Lower leg skin (tissue), 4 donors: ENCODE results near the gene MTIF3. TPM values are rescaled to one million over a fixed set of nuclear protein-coding genes. Genes with fewer than 3 reads are reported as not detected.

Experiments used
- DNase-seq, 2 donors: peaks; one replicate each; pipeline ENCODE4 v3.0.0-alpha.2; 2019; ENCODE audit warnings: low spot score in 2 of 2
- H3K4me3 ChIP-seq: fragments of 200-600 bp; sonication (generic); 2 replicates; pipeline ENCODE4 v1.5.1; 2017; ENCODE audit warnings: mild to moderate bottlenecking, low read depth; ENCODE audit not compliant: poor library complexity, severe bottlenecking
- POLR2A ChIP-seq, 2 donors: fragments of 450-650 bp; IDR thresholded peaks; one replicate each; pipeline ENCODE4 v1.6.1; 2016 to 2017; ENCODE audit warnings: antibody characterized with exemption in 2 of 2, mild to moderate bottlenecking in 1 of 2, moderate library complexity in 1 of 2
- WGBS, 2 donors: methylation state at CpG; one replicate each; pipeline ENCODE4 v1.1.5; 2018; 5-methylcytosine and 5-hydroxymethylcytosine counted together
- intact Hi-C: fragments of 100-400 bp; cut with DNase I; formaldehyde crosslinking; loops from one replicate; pipeline ENCODE4 v1.15.0; 2023; ENCODE audit warnings: low total_unique reads
- total RNA-seq, 4 donors: library from RNA; depleted of rRNA; stranded (reverse); fragments of >200 nt; gene quantifications; one replicate each; pipeline ENCODE4 v1.1.0, GENCODE V29; 2016
- TF ChIP-seq, protein P1 (sequence below), 3 donors: fragments of 450-650 bp; IDR thresholded peaks; one replicate each; pipeline ENCODE4 v1.5.1; 2016; ENCODE audit warnings: antibody characterized with exemption in 3 of 3, mild to moderate bottlenecking in 3 of 3, moderate library complexity in 2 of 3

MTIF3 gene
- total RNA-seq, 4 donors from 2014 or later: 46.1 to 98.1 (median 70.8) TPM

DNA sequence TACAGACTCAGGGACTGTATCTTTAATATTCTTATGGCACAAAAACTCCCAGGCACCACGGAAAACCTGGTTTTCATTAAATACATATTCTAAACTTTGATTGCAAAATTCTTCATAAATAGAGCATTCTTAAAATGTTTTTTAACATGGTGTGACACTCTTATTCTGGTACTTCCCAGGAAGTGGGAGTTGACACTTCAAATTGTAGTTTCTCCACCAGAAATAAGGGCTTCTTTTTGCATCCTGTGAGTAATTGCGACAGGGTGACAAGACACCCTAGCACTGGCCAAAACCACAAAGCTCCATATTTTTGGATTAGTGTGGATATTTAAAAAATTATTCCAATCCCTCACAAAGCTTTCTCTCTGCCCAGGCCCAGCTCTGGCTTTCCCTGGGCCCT lies 43.6 kb upstream of the MTIF3 start:
- no peak for TF ChIP-seq POLR2A (IDR thresholded peaks at IDR 0.05)
- TF ChIP-seq, protein P1, sequence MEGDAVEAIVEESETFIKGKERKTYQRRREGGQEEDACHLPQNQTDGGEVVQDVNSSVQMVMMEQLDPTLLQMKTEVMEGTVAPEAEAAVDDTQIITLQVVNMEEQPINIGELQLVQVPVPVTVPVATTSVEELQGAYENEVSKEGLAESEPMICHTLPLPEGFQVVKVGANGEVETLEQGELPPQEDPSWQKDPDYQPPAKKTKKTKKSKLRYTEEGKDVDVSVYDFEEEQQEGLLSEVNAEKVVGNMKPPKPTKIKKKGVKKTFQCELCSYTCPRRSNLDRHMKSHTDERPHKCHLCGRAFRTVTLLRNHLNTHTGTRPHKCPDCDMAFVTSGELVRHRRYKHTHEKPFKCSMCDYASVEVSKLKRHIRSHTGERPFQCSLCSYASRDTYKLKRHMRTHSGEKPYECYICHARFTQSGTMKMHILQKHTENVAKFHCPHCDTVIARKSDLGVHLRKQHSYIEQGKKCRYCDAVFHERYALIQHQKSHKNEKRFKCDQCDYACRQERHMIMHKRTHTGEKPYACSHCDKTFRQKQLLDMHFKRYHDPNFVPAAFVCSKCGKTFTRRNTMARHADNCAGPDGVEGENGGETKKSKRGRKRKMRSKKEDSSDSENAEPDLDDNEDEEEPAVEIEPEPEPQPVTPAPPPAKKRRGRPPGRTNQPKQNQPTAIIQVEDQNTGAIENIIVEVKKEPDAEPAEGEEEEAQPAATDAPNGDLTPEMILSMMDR (IDR thresholded peaks at IDR 0.05): no peak
- H3K4me3 ChIP-seq: no peak overlapping the region
- intact Hi-C loops: no loop called here
- WGBS, 2 donors: 52 to 60% methylated on average over 2 of the region's 2 CpGs
- DNase-seq: no peak

- intact Hi-C loops: no loop called here
- WGBS, 2 donors: 61 to 70% methylated on average over 1 of the region's 1 CpG
Measured at GRCh38 chr13:27489456-27489855, 39.1 kb upstream of the MTIF3 start.

DNA sequence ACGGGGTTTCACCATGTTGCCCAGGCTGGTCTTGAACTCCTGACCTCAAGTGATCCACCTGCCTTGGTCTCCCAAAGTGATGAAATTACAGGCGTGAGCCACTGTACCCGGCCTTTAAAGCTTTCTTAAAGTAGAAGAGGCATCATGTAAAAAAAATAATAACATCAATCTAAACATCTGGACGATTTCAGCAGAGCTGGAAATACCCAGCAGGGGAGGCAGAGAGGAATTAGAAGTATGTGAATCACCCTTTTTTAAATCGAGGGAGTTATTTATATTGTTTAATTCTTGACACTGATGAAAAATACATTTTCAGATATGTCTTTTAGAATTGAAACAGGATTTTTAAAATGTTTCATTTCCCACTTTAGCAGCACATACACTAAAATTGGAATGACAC lies 37.4 kb upstream of the MTIF3 start:
- intact Hi-C loops: no loop called here
- 26 to 34% methylated on average over 5 of the region's 5 CpGs for WGBS, 2 donors
- no peak overlapping the region for H3K4me3 ChIP-seq
- no peak for DNase-seq
- TF ChIP-seq, protein P1 (IDR thresholded peaks at IDR 0.05): no peak
- no peak for TF ChIP-seq POLR2A (IDR thresholded peaks at IDR 0.05)

More at GRCh38 chr13:27489456-27489855, 39.1 kb upstream of the MTIF3 start:
- TF ChIP-seq, protein P1 (IDR thresholded peaks at IDR 0.05): no peak
- TF ChIP-seq POLR2A (IDR thresholded peaks at IDR 0.05): no peak
- no peak overlapping the region for H3K4me3 ChIP-seq
- peak in 1 of 2 donors; percentile 7 for DNase-seq

DNA sequence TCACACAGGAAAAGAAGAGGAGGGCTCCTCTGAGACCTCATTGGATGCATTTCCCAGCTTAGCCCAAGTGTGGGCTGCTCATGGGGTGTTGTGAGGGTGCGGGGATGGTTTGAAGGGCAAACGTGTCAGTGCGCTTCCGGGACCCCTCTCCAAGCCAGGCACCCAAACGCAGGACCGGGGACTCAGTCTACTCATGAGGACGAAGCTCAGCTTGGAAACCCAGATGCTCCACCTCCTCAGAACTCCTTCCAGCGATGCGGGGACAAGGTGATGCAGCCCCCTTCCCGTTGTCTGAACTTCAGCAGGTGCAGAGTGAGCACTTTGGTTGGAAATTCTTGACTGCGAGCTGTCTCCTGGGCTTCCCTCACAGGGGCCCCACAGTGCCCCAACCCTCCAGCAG lies 33.1 kb upstream of the MTIF3 start:
- no peak overlapping the region for H3K4me3 ChIP-seq
- intact Hi-C loops: no loop called here
- TF ChIP-seq, protein P1 (IDR thresholded peaks at IDR 0.05): no peak
- TF ChIP-seq POLR2A (IDR thresholded peaks at IDR 0.05): no peak
- 90 to 95% methylated on average over 11 of the region's 11 CpGs for WGBS, 2 donors
- peak in 1 of 2 donors; percentile 10 for DNase-seq

DNA sequence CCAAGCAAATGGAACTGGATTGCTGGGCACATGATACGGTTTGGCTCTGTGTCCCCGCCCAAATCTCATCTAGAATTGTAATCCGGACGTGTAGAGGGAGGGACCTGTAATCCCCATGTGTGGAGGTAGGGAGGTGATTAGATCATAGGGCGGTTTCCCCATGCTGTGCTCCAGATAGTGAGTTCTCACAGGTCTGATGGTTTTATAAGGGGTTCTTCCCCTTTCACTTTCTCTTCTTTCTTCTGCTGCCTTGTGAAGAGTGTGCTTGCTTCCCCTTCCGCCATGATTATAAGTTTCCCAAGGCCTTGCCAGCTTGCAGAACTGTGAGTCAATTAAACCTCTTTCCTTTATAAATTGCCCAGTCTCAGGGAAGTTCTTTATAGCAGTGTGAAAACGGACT lies 32.6 kb upstream of the MTIF3 start:
- TF ChIP-seq POLR2A (IDR thresholded peaks at IDR 0.05): no peak
- TF ChIP-seq, protein P1 (IDR thresholded peaks at IDR 0.05): no peak
- H3K4me3 ChIP-seq: no peak overlapping the region
- WGBS, 2 donors: 69 to 81% methylated on average over 7 of the region's 7 CpGs
- intact Hi-C loops: no loop called here
- DNase-seq: peak in 1 of 2 donors; percentile 26

- intact Hi-C loops: no loop called here
Measured at GRCh38 chr13:27481766-27482165, 31.4 kb upstream of the MTIF3 start.

More at GRCh38 chr13:27481766-27482165, 31.4 kb upstream of the MTIF3 start:
- DNase-seq: no peak
- H3K4me3 ChIP-seq: no peak overlapping the region
- WGBS, 2 donors: 27 to 32% methylated on average over 11 of the region's 11 CpGs
- TF ChIP-seq, protein P1 (IDR thresholded peaks at IDR 0.05): no peak
- TF ChIP-seq POLR2A (IDR thresholded peaks at IDR 0.05): no peak
